ENCODE results near the gene SKAP1.

DNA sequence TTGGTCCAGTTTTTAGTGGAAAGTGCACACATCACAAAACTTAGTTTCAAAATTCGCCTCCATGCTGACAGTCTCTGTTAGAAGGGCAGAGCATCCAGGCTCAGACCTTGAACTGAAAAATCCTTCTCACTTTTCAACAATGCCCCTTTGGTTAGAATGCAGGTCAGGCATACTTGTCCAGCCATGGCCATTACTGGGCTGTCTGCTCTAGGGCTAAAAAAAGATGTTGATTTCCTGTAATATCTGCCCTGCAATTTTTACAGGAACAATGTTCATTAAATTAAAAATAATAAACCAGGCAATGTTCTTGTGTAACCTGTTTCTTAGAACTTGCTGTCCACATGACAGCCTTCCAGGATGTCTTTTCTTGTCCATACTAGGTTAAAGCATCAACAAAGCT lies 200.1 kb downstream of the SKAP1 start:
- no peak for TF ChIP-seq ISL1 (CRISPR knock-in tag; IDR thresholded peaks at IDR 0.05)
- no peak for TF ChIP-seq CSDC2 (CRISPR knock-in tag; IDR thresholded peaks at IDR 0.05)
- TF ChIP-seq, protein P1, sequence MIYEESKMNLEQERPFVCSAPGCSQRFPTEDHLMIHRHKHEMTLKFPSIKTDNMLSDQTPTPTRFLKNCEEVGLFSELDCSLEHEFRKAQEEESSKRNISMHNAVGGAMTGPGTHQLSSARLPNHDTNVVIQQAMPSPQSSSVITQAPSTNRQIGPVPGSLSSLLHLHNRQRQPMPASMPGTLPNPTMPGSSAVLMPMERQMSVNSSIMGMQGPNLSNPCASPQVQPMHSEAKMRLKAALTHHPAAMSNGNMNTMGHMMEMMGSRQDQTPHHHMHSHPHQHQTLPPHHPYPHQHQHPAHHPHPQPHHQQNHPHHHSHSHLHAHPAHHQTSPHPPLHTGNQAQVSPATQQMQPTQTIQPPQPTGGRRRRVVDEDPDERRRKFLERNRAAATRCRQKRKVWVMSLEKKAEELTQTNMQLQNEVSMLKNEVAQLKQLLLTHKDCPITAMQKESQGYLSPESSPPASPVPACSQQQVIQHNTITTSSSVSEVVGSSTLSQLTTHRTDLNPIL (CRISPR knock-in tag; IDR thresholded peaks at IDR 0.05; ENCODE audit: low read depth), result no peak
- TF ChIP-seq PPARA (CRISPR knock-in tag; IDR thresholded peaks at IDR 0.05; ENCODE audit: borderline replicate concordance), result no peak
- TF ChIP-seq, protein P2, sequence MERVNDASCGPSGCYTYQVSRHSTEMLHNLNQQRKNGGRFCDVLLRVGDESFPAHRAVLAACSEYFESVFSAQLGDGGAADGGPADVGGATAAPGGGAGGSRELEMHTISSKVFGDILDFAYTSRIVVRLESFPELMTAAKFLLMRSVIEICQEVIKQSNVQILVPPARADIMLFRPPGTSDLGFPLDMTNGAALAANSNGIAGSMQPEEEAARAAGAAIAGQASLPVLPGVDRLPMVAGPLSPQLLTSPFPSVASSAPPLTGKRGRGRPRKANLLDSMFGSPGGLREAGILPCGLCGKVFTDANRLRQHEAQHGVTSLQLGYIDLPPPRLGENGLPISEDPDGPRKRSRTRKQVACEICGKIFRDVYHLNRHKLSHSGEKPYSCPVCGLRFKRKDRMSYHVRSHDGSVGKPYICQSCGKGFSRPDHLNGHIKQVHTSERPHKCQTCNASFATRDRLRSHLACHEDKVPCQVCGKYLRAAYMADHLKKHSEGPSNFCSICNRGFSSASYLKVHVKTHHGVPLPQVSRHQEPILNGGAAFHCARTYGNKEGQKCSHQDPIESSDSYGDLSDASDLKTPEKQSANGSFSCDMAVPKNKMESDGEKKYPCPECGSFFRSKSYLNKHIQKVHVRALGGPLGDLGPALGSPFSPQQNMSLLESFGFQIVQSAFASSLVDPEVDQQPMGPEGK (CRISPR knock-in tag; IDR thresholded peaks at IDR 0.05; ENCODE audit: borderline replicate concordance), result no peak
- no peak for TF ChIP-seq RARB (CRISPR knock-in tag; IDR thresholded peaks at IDR 0.05)
- no peak for TF ChIP-seq ZNF8 (CRISPR knock-in tag; IDR thresholded peaks at IDR 0.05)
- no peak for TF ChIP-seq ESRRG (CRISPR knock-in tag; IDR thresholded peaks at IDR 0.05)
- TF ChIP-seq OSR1 (CRISPR knock-in tag; IDR thresholded peaks at IDR 0.05), result no peak
- TF ChIP-seq, protein P3, sequence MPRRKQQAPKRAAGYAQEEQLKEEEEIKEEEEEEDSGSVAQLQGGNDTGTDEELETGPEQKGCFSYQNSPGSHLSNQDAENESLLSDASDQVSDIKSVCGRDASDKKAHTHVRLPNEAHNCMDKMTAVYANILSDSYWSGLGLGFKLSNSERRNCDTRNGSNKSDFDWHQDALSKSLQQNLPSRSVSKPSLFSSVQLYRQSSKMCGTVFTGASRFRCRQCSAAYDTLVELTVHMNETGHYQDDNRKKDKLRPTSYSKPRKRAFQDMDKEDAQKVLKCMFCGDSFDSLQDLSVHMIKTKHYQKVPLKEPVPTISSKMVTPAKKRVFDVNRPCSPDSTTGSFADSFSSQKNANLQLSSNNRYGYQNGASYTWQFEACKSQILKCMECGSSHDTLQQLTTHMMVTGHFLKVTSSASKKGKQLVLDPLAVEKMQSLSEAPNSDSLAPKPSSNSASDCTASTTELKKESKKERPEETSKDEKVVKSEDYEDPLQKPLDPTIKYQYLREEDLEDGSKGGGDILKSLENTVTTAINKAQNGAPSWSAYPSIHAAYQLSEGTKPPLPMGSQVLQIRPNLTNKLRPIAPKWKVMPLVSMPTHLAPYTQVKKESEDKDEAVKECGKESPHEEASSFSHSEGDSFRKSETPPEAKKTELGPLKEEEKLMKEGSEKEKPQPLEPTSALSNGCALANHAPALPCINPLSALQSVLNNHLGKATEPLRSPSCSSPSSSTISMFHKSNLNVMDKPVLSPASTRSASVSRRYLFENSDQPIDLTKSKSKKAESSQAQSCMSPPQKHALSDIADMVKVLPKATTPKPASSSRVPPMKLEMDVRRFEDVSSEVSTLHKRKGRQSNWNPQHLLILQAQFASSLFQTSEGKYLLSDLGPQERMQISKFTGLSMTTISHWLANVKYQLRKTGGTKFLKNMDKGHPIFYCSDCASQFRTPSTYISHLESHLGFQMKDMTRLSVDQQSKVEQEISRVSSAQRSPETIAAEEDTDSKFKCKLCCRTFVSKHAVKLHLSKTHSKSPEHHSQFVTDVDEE (CRISPR knock-in tag; IDR thresholded peaks at IDR 0.05), result no peak
- TF ChIP-seq ZC3H10 (CRISPR knock-in tag; IDR thresholded peaks at IDR 0.05), result no peak
- no peak for TF ChIP-seq TCF4 (CRISPR knock-in tag; IDR thresholded peaks at IDR 0.05; ENCODE audit: borderline replicate concordance)

Measured in SK-N-SH treated with all-trans-retinoic acid at 6 μM for 48 hours (cell line).